DND-41 (cell line): Measurements from ENCODE around the gene NTNG2.

ENCODE experiments used
- EZH2 ChIP-seq: IDR thresholded peaks from 3 replicates; pipeline ENCODE4 v1.6.1; 2012; ENCODE audit warnings: borderline replicate concordance, low read depth, mild to moderate bottlenecking, moderate library complexity, low read length, inconsistent platforms; ENCODE audit not compliant: severe bottlenecking
- TF ChIP-seq, protein P1 (sequence below): IDR thresholded peaks from 2 replicates; pipeline ENCODE4 v1.5.1; 2012; ENCODE audit warnings: borderline replicate concordance, low read length, moderate library complexity, mild to moderate bottlenecking; ENCODE audit not compliant: poor library complexity, severe bottlenecking; ENCODE audit errors: extremely low read depth

DNA sequence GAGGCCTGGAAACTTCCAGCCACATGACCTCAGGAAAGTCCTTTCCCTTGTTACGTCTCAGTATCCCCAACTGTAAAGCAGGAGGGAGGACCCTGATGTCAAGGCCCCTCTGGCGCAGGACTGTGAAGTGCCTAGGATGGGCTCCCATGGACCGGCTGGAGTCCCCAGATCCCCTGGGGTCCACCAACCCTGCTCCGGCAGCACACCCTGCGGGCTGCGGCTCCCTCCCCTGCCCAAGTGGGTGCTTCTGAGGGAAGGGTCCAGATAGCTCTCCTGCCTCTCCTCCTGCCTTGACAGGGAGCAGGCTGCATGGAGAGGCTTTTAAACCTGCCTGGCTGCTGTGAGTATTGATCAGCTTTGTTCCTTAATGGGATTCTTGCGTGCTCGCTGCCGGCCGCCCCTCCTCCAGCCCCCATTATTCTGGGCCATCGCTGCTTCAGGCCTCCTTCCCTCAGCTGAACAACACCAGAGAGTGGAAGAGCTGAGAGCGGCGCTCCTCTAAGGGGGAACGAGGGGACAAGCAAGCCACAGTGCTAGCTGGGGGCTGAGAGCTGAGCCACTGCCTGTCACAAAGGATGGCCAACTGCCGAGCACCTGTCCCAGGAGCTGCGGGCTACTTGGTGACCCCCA lies 25.6 kb upstream of the NTNG2 start:
- TF ChIP-seq, protein P1, sequence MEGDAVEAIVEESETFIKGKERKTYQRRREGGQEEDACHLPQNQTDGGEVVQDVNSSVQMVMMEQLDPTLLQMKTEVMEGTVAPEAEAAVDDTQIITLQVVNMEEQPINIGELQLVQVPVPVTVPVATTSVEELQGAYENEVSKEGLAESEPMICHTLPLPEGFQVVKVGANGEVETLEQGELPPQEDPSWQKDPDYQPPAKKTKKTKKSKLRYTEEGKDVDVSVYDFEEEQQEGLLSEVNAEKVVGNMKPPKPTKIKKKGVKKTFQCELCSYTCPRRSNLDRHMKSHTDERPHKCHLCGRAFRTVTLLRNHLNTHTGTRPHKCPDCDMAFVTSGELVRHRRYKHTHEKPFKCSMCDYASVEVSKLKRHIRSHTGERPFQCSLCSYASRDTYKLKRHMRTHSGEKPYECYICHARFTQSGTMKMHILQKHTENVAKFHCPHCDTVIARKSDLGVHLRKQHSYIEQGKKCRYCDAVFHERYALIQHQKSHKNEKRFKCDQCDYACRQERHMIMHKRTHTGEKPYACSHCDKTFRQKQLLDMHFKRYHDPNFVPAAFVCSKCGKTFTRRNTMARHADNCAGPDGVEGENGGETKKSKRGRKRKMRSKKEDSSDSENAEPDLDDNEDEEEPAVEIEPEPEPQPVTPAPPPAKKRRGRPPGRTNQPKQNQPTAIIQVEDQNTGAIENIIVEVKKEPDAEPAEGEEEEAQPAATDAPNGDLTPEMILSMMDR, result no peak
- TF ChIP-seq EZH2, result no peak
